ENCODE data around the gene HMGA1.
A peak's percentile ranks its signal among the peaks of the same experiment; 100 is the strongest.

The HMGA1 gene

GRCh38 chr6:34227761-34228421, 8.8 kb upstream of the HMGA1 start:
- Histone ChIP-seq H3K9ac (ENCODE audit: low read length) (no peak overlapping the region), H3K4me3 (ENCODE audit: low read length) (no peak overlapping the region), H3K4me1 (ENCODE audit: control insufficient read depth, insufficient read depth, low read length) (no peaks in the 10 kb centered on the region), H3K36me3 (ENCODE audit: control insufficient read depth, insufficient read depth, low read length) (no peaks in the 10 kb centered on the region), H3K27ac (ENCODE audit: low read depth, low read length) (no peak overlapping the region), H3K27me3 (ENCODE audit: control insufficient read depth, insufficient read depth, low read length) (no peaks in the 10 kb centered on the region)

GRCh38 chr6:34229877-34230276, 6.8 kb upstream of the HMGA1 start:
- Histone ChIP-seq H3K27me3 (ENCODE audit: control insufficient read depth, insufficient read depth, low read length) (no peaks in the 10 kb centered on the region), H3K36me3 (ENCODE audit: control insufficient read depth, insufficient read depth, low read length) (no peaks in the 10 kb centered on the region), H3K4me1 (ENCODE audit: control insufficient read depth, insufficient read depth, low read length) (no peaks in the 10 kb centered on the region), H3K27ac (ENCODE audit: low read depth, low read length) (no peak overlapping the region), H3K4me3 (ENCODE audit: low read length) (no peak overlapping the region), H3K9ac (ENCODE audit: low read length) (no peak overlapping the region)

GRCh38 chr6:34230653-34231371, 5.9 kb upstream of the HMGA1 start:
- H3K4me1 ChIP-seq (ENCODE audit: control insufficient read depth, insufficient read depth, low read length) = no peaks in the 10 kb centered on the region

GRCh38 chr6:34231566-34232336, 4.9 kb upstream of the HMGA1 start:
- H3K36me3 ChIP-seq (ENCODE audit: control insufficient read depth, insufficient read depth, low read length) = no peaks in the 10 kb centered on the region
- H3K9ac ChIP-seq (ENCODE audit: low read length) = no peak overlapping the region
- no peaks in the 10 kb centered on the region for H3K27me3 ChIP-seq (ENCODE audit: control insufficient read depth, insufficient read depth, low read length)
- no peak overlapping the region for H3K27ac ChIP-seq (ENCODE audit: low read depth, low read length)
- H3K4me1 ChIP-seq (ENCODE audit: control insufficient read depth, insufficient read depth, low read length) = peaks cover 5% of the 10 kb centered on the region
- no peak overlapping the region for H3K4me3 ChIP-seq (ENCODE audit: low read length)

More at GRCh38 chr6:34230653-34231371, 5.9 kb upstream of the HMGA1 start:
- H3K27me3 ChIP-seq (ENCODE audit: control insufficient read depth, insufficient read depth, low read length) = no peaks in the 10 kb centered on the region
- no peak overlapping the region for H3K9ac ChIP-seq (ENCODE audit: low read length)
- no peak overlapping the region for H3K27ac ChIP-seq (ENCODE audit: low read depth, low read length)
- H3K36me3 ChIP-seq (ENCODE audit: control insufficient read depth, insufficient read depth, low read length) = no peaks in the 10 kb centered on the region
- no peak overlapping the region for H3K4me3 ChIP-seq (ENCODE audit: low read length)

GRCh38 chr6:34232901-34233300, 3.8 kb upstream of the HMGA1 start:
- Histone ChIP-seq H3K36me3 (ENCODE audit: control insufficient read depth, insufficient read depth, low read length) (no peaks in the 10 kb centered on the region), H3K27me3 (ENCODE audit: control insufficient read depth, insufficient read depth, low read length) (no peaks in the 10 kb centered on the region), H3K4me3 (ENCODE audit: low read length) (no peak overlapping the region), H3K27ac (ENCODE audit: low read depth, low read length) (no peak overlapping the region), H3K9ac (ENCODE audit: low read length) (no peak overlapping the region), H3K4me1 (ENCODE audit: control insufficient read depth, insufficient read depth, low read length) (peaks cover 5% of the 10 kb centered on the region)

GRCh38 chr6:34233867-34234266, 2.8 kb upstream of the HMGA1 start:
- H3K4me3 ChIP-seq (ENCODE audit: low read length) = no peak overlapping the region
- H3K4me1 ChIP-seq (ENCODE audit: control insufficient read depth, insufficient read depth, low read length) = peaks cover 5% of the 10 kb centered on the region
- H3K36me3 ChIP-seq (ENCODE audit: control insufficient read depth, insufficient read depth, low read length) = no peaks in the 10 kb centered on the region
- H3K9ac ChIP-seq (ENCODE audit: low read length) = no peak overlapping the region
- no peak overlapping the region for H3K27ac ChIP-seq (ENCODE audit: low read depth, low read length)
- no peaks in the 10 kb centered on the region for H3K27me3 ChIP-seq (ENCODE audit: control insufficient read depth, insufficient read depth, low read length)

- Histone ChIP-seq H3K36me3 (ENCODE audit: control insufficient read depth, insufficient read depth, low read length) (no peaks in the 10 kb centered on the region), H3K27me3 (ENCODE audit: control insufficient read depth, insufficient read depth, low read length) (no peaks in the 10 kb centered on the region), H3K4me3 (ENCODE audit: low read length) (no peak overlapping the region), H3K9ac (ENCODE audit: low read length) (no peak overlapping the region), H3K4me1 (ENCODE audit: control insufficient read depth, insufficient read depth, low read length) (peaks cover 5% of the 10 kb centered on the region), H3K27ac (ENCODE audit: low read depth, low read length) (peak overlapping the region; percentile 79)
Measured at GRCh38 chr6:34234667-34235306, 1.9 kb upstream of the HMGA1 start.

GRCh38 chr6:34235307-34236130, 1.2 kb upstream of the HMGA1 start:
- Histone ChIP-seq H3K4me3 (ENCODE audit: low read length) (peak overlapping the region; percentile 80), H3K36me3 (ENCODE audit: control insufficient read depth, insufficient read depth, low read length) (no peaks in the 10 kb centered on the region), H3K4me1 (ENCODE audit: control insufficient read depth, insufficient read depth, low read length) (peaks cover 5% of the 10 kb centered on the region), H3K27ac (ENCODE audit: low read depth, low read length) (peak overlapping the region; percentile 79), H3K9ac (ENCODE audit: low read length) (peak overlapping the region; percentile 30), H3K27me3 (ENCODE audit: control insufficient read depth, insufficient read depth, low read length) (no peaks in the 10 kb centered on the region)

- peak overlapping the region; percentile 68 for H3K9ac ChIP-seq (ENCODE audit: low read length)
- H3K27me3 ChIP-seq (ENCODE audit: control insufficient read depth, insufficient read depth, low read length) = no peaks in the 10 kb centered on the region
- peak overlapping the region; percentile 80 for H3K4me3 ChIP-seq (ENCODE audit: low read length)
- peak overlapping the region; percentile 79 for H3K27ac ChIP-seq (ENCODE audit: low read depth, low read length)
- no peaks in the 10 kb centered on the region for H3K36me3 ChIP-seq (ENCODE audit: control insufficient read depth, insufficient read depth, low read length)
- H3K4me1 ChIP-seq (ENCODE audit: control insufficient read depth, insufficient read depth, low read length) = peaks cover 5% of the 10 kb centered on the region
Measured at GRCh38 chr6:34236131-34236442, 586 bp upstream of the HMGA1 start.

- H3K27me3 ChIP-seq (ENCODE audit: control insufficient read depth, insufficient read depth, low read length) = no peaks in the 10 kb centered on the region
- peak overlapping the region; percentile 11 for H3K9ac ChIP-seq (ENCODE audit: low read length)
- peak overlapping the region; percentile 73 for H3K4me3 ChIP-seq (ENCODE audit: low read length)
- peaks cover 5% of the 10 kb centered on the region for H3K4me1 ChIP-seq (ENCODE audit: control insufficient read depth, insufficient read depth, low read length)
- peak overlapping the region; percentile 79 for H3K27ac ChIP-seq (ENCODE audit: low read depth, low read length)
- H3K36me3 ChIP-seq (ENCODE audit: control insufficient read depth, insufficient read depth, low read length) = peaks cover 2% of the 10 kb centered on the region
Measured at GRCh38 chr6:34237316-34237721, 646 bp downstream of the HMGA1 start.

- Histone ChIP-seq H3K9ac (ENCODE audit: low read length) (peak overlapping the region; percentile 11), H3K4me1 (ENCODE audit: control insufficient read depth, insufficient read depth, low read length) (peaks cover 5% of the 10 kb centered on the region), H3K27me3 (ENCODE audit: control insufficient read depth, insufficient read depth, low read length) (no peaks in the 10 kb centered on the region), H3K27ac (ENCODE audit: low read depth, low read length) (no peak overlapping the region), H3K4me3 (ENCODE audit: low read length) (peak overlapping the region; percentile 73), H3K36me3 (ENCODE audit: control insufficient read depth, insufficient read depth, low read length) (peaks cover 2% of the 10 kb centered on the region)
Measured at GRCh38 chr6:34237722-34238584, 1.3 kb downstream of the HMGA1 start.

Data from rectal smooth muscle tissue (tissue), 1 donor.